Parathyroid adenoma (tissue), 2 donors: ENCODE measurements around the gene ADGRL3.

ENCODE experiments used
- H2AFZ ChIP-seq: fragments of 300-600 bp; sonication (generic); one replicate; pipeline ENCODE4 v1.7.0; 2017; ENCODE audit warnings: antibody characterized with exemption, mild to moderate bottlenecking
- H3K27ac ChIP-seq: fragments of 300-600 bp; sonication (generic); one replicate; pipeline ENCODE4 v1.7.0; 2017
- H3K27me3 ChIP-seq: fragments of 300-600 bp; sonication (generic); one replicate; pipeline ENCODE4 v1.7.0; 2017; ENCODE audit warnings: low read length; ENCODE audit not compliant: control insufficient read depth, insufficient read depth
- H3K36me3 ChIP-seq: fragments of 300-600 bp; sonication (generic); one replicate; pipeline ENCODE4 v1.7.0; 2017; ENCODE audit warnings: low read length; ENCODE audit not compliant: control insufficient read depth, insufficient read depth
- H3K4me1 ChIP-seq: fragments of 300-600 bp; sonication (generic); one replicate; pipeline ENCODE4 v1.7.0; 2017; ENCODE audit warnings: control low read depth
- H3K4me2 ChIP-seq: fragments of 300-600 bp; sonication (generic); one replicate; pipeline ENCODE4 v1.7.0; 2017; ENCODE audit warnings: low read length
- H3K4me3 ChIP-seq: fragments of 300-600 bp; sonication (generic); one replicate; pipeline ENCODE4 v1.7.0; 2017; ENCODE audit warnings: low read depth, low read length
- H3K79me2 ChIP-seq: fragments of 300-600 bp; sonication (generic); one replicate; pipeline ENCODE4 v1.7.0; 2017; ENCODE audit warnings: control low read depth
- H3K9ac ChIP-seq: fragments of 300-600 bp; sonication (generic); one replicate; pipeline ENCODE4 v1.7.0; 2017; ENCODE audit warnings: mild to moderate bottlenecking
- H3K9me3 ChIP-seq: fragments of 300-600 bp; sonication (generic); one replicate; pipeline ENCODE4 v1.7.0; 2017; ENCODE audit warnings: low read length; ENCODE audit not compliant: control insufficient read depth
- TF ChIP-seq, protein P1 (sequence below): fragments of 300-600 bp; sonication (generic); IDR thresholded peaks from one replicate; pipeline ENCODE4 v1.7.0; 2017; ENCODE audit warnings: antibody characterized with exemption, mild to moderate bottlenecking
- donor health status: primary hyperparathyroidism.

Gene ADGRL3

GRCh38 chr4:61588621-61589402, 388.7 kb downstream of the ADGRL3 start:
- H3K27me3 ChIP-seq: no peaks in the 10 kb centered on the region
- no peaks in the 10 kb centered on the region for H3K79me2 ChIP-seq
- H3K4me3 ChIP-seq: no peak overlapping the region
- H3K27ac ChIP-seq: no peak overlapping the region
- no peaks in the 10 kb centered on the region for H3K4me1 ChIP-seq
- H3K36me3 ChIP-seq: no peaks in the 10 kb centered on the region
- TF ChIP-seq, protein P1, sequence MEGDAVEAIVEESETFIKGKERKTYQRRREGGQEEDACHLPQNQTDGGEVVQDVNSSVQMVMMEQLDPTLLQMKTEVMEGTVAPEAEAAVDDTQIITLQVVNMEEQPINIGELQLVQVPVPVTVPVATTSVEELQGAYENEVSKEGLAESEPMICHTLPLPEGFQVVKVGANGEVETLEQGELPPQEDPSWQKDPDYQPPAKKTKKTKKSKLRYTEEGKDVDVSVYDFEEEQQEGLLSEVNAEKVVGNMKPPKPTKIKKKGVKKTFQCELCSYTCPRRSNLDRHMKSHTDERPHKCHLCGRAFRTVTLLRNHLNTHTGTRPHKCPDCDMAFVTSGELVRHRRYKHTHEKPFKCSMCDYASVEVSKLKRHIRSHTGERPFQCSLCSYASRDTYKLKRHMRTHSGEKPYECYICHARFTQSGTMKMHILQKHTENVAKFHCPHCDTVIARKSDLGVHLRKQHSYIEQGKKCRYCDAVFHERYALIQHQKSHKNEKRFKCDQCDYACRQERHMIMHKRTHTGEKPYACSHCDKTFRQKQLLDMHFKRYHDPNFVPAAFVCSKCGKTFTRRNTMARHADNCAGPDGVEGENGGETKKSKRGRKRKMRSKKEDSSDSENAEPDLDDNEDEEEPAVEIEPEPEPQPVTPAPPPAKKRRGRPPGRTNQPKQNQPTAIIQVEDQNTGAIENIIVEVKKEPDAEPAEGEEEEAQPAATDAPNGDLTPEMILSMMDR: no peak
- no peak overlapping the region for H2AFZ ChIP-seq
- H3K9me3 ChIP-seq: no peaks in the 10 kb centered on the region
- H3K4me2 ChIP-seq: no peak overlapping the region
- no peak overlapping the region for H3K9ac ChIP-seq

DNA sequence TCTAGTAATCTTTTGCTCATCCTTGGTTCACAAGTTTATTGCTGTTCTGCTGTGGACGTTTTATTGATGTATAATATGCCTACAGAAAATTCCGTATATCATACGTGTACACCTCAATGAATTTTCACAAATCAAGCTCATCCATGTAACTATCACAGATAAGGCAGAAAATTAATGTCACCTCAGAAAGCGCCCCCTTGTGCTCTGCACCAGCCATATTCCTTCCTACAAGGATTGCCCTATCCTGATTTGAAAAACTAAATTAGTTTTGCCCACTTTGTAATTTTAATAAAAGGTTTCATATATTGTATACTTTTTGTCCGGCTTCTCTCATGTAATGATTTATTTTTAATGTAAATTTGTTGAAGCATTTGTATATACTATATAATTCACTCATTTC, 390.8 kb downstream of the ADGRL3 start:
- no peaks in the 10 kb centered on the region for H3K4me1 ChIP-seq
- TF ChIP-seq, protein P1: no peak
- H3K27ac ChIP-seq: no peak overlapping the region
- no peaks in the 10 kb centered on the region for H3K27me3 ChIP-seq
- no peaks in the 10 kb centered on the region for H3K36me3 ChIP-seq
- no peak overlapping the region for H2AFZ ChIP-seq
- H3K4me2 ChIP-seq: no peak overlapping the region
- H3K9ac ChIP-seq: no peak overlapping the region
- H3K9me3 ChIP-seq: no peaks in the 10 kb centered on the region
- H3K4me3 ChIP-seq: no peak overlapping the region
- no peaks in the 10 kb centered on the region for H3K79me2 ChIP-seq

DNA sequence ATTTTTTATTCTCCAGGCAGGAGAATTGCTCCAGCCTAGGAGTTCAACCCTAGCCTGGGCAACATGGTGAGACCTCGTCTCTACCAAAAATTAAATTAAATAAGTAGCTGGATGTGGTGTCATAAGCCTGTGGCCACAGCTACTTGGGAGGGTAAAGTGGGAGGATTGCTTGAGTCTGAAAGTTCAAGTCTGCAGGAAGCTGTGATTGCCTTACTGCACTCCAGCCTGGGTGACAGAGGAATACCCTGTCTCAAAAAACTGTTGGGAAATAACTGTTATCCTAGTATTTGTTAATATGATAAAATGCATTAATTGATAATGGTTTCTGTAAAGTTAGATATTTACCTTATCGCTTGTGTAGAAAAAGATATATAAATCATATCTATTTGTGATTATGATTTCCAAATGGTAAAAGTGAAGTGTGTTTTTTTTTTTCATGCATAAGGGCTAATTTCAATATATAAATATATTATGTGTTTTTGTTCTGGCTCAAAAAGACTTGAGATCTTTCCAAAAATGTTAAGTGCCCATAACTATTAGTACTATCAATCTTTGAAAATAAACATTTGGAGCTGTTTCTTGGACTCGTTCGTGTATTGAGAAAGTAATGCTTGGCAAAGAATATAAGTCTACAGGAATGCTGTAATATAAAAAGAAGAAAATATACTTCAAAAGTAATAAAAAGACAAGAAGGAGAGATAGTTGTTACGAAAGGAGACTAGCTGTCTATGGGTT, 396.6 kb downstream of the ADGRL3 start:
- Histone ChIP-seq H3K4me1 (no peaks in the 10 kb centered on the region), H3K27me3 (no peaks in the 10 kb centered on the region), H3K4me2 (no peak overlapping the region), H3K4me3 (no peak overlapping the region), H3K27ac (no peak overlapping the region), H3K9ac (no peak overlapping the region), H2AFZ (no peak overlapping the region), H3K36me3 (no peaks in the 10 kb centered on the region), H3K79me2 (no peaks in the 10 kb centered on the region), H3K9me3 (no peaks in the 10 kb centered on the region)
- TF ChIP-seq, protein P1: no peak

GRCh38 chr4:61603086-61603485, 403.0 kb downstream of the ADGRL3 start:
- no peak overlapping the region for H3K9ac ChIP-seq
- TF ChIP-seq, protein P1: no peak
- no peaks in the 10 kb centered on the region for H3K9me3 ChIP-seq
- H3K79me2 ChIP-seq: no peaks in the 10 kb centered on the region
- no peak overlapping the region for H3K27ac ChIP-seq
- no peaks in the 10 kb centered on the region for H3K27me3 ChIP-seq
- no peak overlapping the region for H2AFZ ChIP-seq
- H3K4me3 ChIP-seq: no peak overlapping the region
- H3K4me2 ChIP-seq: no peak overlapping the region
- no peaks in the 10 kb centered on the region for H3K4me1 ChIP-seq
- H3K36me3 ChIP-seq: no peaks in the 10 kb centered on the region
